Stimulated activated CD8-positive, alpha-beta memory T cell treated with anti-CD3 and anti-CD28 coated beads, Interleukin-4, amount 100 ng/mL, for 1 hour (primary cell): ENCODE results near the gene ACOD1.
"Not testable (repeated sequence)": the region's sequence is repeated elsewhere in the genome, so short reads cannot be mapped to it uniquely, and the experiment has no call there.

Experiments used
- DNase-seq, 2 donors: peaks; one replicate each; pipeline ENCODE4 v3.0.0-alpha.2; 2020; ENCODE audit warnings: low read depth in 2 of 2, low spot score in 1 of 2

The ACOD1 gene

GRCh38 chr13:76948149-76948548 is at the start of gene ACOD1:
TSS of gene ACOD1 (plus strand) at chr13:76948511. CDS start at chr13:76948559, 48 bp downstream.
- DNase-seq = no peak

- not testable (repeated sequence) for DNase-seq
These were observed 49.2 kb upstream of the ACOD1 start for GRCh38 chr13:76899066-76899465.

- peak in 1 of 2 donors; percentile 32 for DNase-seq
These were observed 44.7 kb upstream of the ACOD1 start for GRCh38 chr13:76903544-76904162.

- DNase-seq = no peak
These were observed 43.8 kb upstream of the ACOD1 start for GRCh38 chr13:76904507-76904906.

GRCh38 chr13:76912476-76912875 is 35.8 kb upstream of the ACOD1 start:
- no peak for DNase-seq

- DNase-seq = no peak
These were observed 34.4 kb upstream of the ACOD1 start for GRCh38 chr13:76913898-76914297.

- DNase-seq = no peak
These were observed 31.2 kb upstream of the ACOD1 start for GRCh38 chr13:76917095-76917494.

GRCh38 chr13:76917755-76918481 is 30.4 kb upstream of the ACOD1 start:
- not testable (repeated sequence) for DNase-seq

- DNase-seq = no peak
These were observed 26.8 kb upstream of the ACOD1 start for GRCh38 chr13:76921516-76921915.

GRCh38 chr13:76925115-76925514 is 23.2 kb upstream of the ACOD1 start:
- no peak for DNase-seq

GRCh38 chr13:76927955-76928354 is 20.4 kb upstream of the ACOD1 start:
- DNase-seq = no peak

GRCh38 chr13:76928456-76928855 is 19.9 kb upstream of the ACOD1 start:
- no peak for DNase-seq

- no peak for DNase-seq
These were observed 19.0 kb upstream of the ACOD1 start for GRCh38 chr13:76929320-76929719.

GRCh38 chr13:76929851-76930374 is 18.4 kb upstream of the ACOD1 start:
- no peak for DNase-seq

- DNase-seq = no peak
These were observed 16.2 kb upstream of the ACOD1 start for GRCh38 chr13:76932076-76932475.

GRCh38 chr13:76934671-76935070 is 13.6 kb upstream of the ACOD1 start:
- no peak for DNase-seq

GRCh38 chr13:76936763-76937162 is 11.5 kb upstream of the ACOD1 start:
- DNase-seq = no peak

GRCh38 chr13:76937281-76937820 is 11.0 kb upstream of the ACOD1 start:
- DNase-seq = no peak

- DNase-seq = no peak
These were observed 9.1 kb upstream of the ACOD1 start for GRCh38 chr13:76939215-76939614.

GRCh38 chr13:76942363-76942762 is 5.9 kb upstream of the ACOD1 start:
- DNase-seq = no peak

GRCh38 chr13:76943646-76944045 is 4.7 kb upstream of the ACOD1 start:
- no peak for DNase-seq

GRCh38 chr13:76944456-76944855 is 3.9 kb upstream of the ACOD1 start:
- DNase-seq = no peak
